H1 (cell line): ENCODE data around the gene FLRT3. TPM values are rescaled to one million over a fixed set of nuclear protein-coding genes. Genes with fewer than 3 reads are reported as not detected.

Source experiments
- CTCF ChIA-PET: fragments of 300-600 bp; sonication (Branson Sonifier 250); formaldehyde crosslinking; loops from one replicate; lab custom pipeline; 2021; ENCODE audit not compliant: partially characterized antibody; lab: Charles Lee
- POLR2A ChIA-PET: fragments of 300-600 bp; sonication (Branson Sonifier 250); formaldehyde crosslinking; loops from one replicate; lab custom pipeline; 2021; ENCODE audit warnings: inconsistent platforms; ENCODE audit not compliant: partially characterized antibody; lab: Charles Lee
- DNase-seq, 2 experiments: peaks; one replicate each; pipeline versions ENCODE4 v3.0.0 to v3.0.0-alpha.2; 2010 to 2022; ENCODE audit warnings: low spot score in 2 of 2, low read depth in 1 of 2, mixed read lengths in 1 of 2
- FAIRE-seq: peaks from 2 replicates; lab custom pipeline; 2011; peaks lifted over from hg19 to GRCh38; lab: Jason Lieb, UNC
- H2AFZ ChIP-seq: 2 replicates; pipeline ENCODE4 v1.8.1; 2012; ENCODE audit warnings: low read length, inconsistent platforms
- H2AK5ac ChIP-seq: 2 replicates; pipeline ENCODE4 v1.6.1; 2013; ENCODE audit warnings: low read depth, low read length
- H2BK120ac ChIP-seq: replicated peaks from 2 replicates; pipeline ENCODE3; 2013; ENCODE audit warnings: low read depth, low read length, inconsistent platforms
- H2BK12ac ChIP-seq: 2 replicates; pipeline ENCODE4 v1.6.1; 2013; ENCODE audit warnings: low read depth, low read length
- H2BK15ac ChIP-seq: 2 replicates; pipeline ENCODE4 v1.6.1; 2013; ENCODE audit warnings: low read length
- H2BK20ac ChIP-seq: 2 replicates; pipeline ENCODE4 v1.6.1; 2013; ENCODE audit warnings: low read length
- H2BK5ac ChIP-seq: 2 replicates; pipeline ENCODE4 v1.6.1; 2013; ENCODE audit warnings: low read depth, low read length
- H3K14ac ChIP-seq: 2 replicates; pipeline ENCODE4 v1.6.1; 2013; ENCODE audit warnings: inconsistent platforms; ENCODE audit not compliant: insufficient read length
- H3K18ac ChIP-seq: 2 replicates; pipeline ENCODE4 v1.6.1; 2013; ENCODE audit warnings: low read length; ENCODE audit errors: extremely low read depth
- H3K23ac ChIP-seq: 2 replicates; pipeline ENCODE4 v1.6.1; 2013; ENCODE audit warnings: inconsistent platforms; ENCODE audit not compliant: insufficient read length
- H3K23me2 ChIP-seq: 2 replicates; pipeline ENCODE4 v1.6.1; 2013; ENCODE audit warnings: low read depth, low read length
- H3K27ac ChIP-seq: 2 replicates; pipeline ENCODE4 v1.6.1; 2011; ENCODE audit warnings: low read depth, low read length, inconsistent platforms
- H3K27me3 ChIP-seq, 4 experiments: replicated peaks in 1 of 4; 1 replicate in 1 of 4; 2 replicates in 3 of 4; pipeline versions ENCODE4 v1.6.1 to v1.8.1; 2011 to 2013; ENCODE audit warnings: low read length in 3 of 4, mild to moderate bottlenecking in 3 of 4, inconsistent platforms in 2 of 4, mixed read lengths in 2 of 4, moderate library complexity in 1 of 4; ENCODE audit not compliant: control insufficient read depth in 3 of 4, insufficient read depth in 3 of 4; ENCODE audit errors: extremely low read depth in 1 of 4
- H3K36me3 ChIP-seq, 4 experiments: 2 replicates each; pipeline versions ENCODE4 v1.6.1 to v1.8.1; 2011 to 2013; ENCODE audit warnings: mild to moderate bottlenecking in 4 of 4, low read length in 3 of 4, moderate library complexity in 2 of 4, control low read depth in 1 of 4, inconsistent platforms in 1 of 4; ENCODE audit not compliant: insufficient read depth in 4 of 4, control insufficient read depth in 2 of 4
- H3K4ac ChIP-seq: replicated peaks from 2 replicates; pipeline ENCODE3; 2013; ENCODE audit warnings: low read length, low read depth, mixed read lengths, inconsistent platforms; ENCODE audit not compliant: insufficient read length
- H3K4me1 ChIP-seq, 4 experiments: replicated peaks in 1 of 4; 1 replicate in 1 of 4; 2 replicates in 3 of 4; pipeline versions ENCODE4 v1.6.1 to v1.8.1; 2011 to 2013; ENCODE audit warnings: low read length in 3 of 4, inconsistent platforms in 2 of 4, mixed read lengths in 1 of 4; ENCODE audit not compliant: insufficient read depth in 4 of 4, control insufficient read depth in 3 of 4
- H3K4me2 ChIP-seq, 2 experiments: 2 replicates each; pipeline versions ENCODE4 v1.6.1 to v1.8.1; 2011 to 2013; ENCODE audit warnings: low read depth in 2 of 2, low read length in 2 of 2, control low read depth in 1 of 2, inconsistent platforms in 1 of 2, mild to moderate bottlenecking in 1 of 2; ENCODE audit not compliant: insufficient read depth in 1 of 2
- H3K4me3 ChIP-seq, 4 experiments: fragments of 200-600, 300-600 bp in 1 of 4; sonication (generic), shearing (Covaris generic), sonication (Bioruptor Twin) in 1 of 4; 2 replicates each; pipeline versions ENCODE4 v1.5.1 to v1.8.1; 2011 to 2016; ENCODE audit warnings: low read length in 4 of 4, low read depth in 3 of 4, control low read depth in 2 of 4, inconsistent platforms in 2 of 4, mild to moderate bottlenecking in 2 of 4, mixed read lengths in 1 of 4, moderate library complexity in 1 of 4; ENCODE audit not compliant: insufficient read depth in 2 of 4; ENCODE audit errors: extremely low read depth in 1 of 4
- H3K56ac ChIP-seq: replicated peaks from 2 replicates; pipeline ENCODE3; 2013; ENCODE audit warnings: low read depth, mild to moderate bottlenecking, mixed read lengths, low read length, inconsistent platforms; ENCODE audit not compliant: insufficient read length
- H3K79me1 ChIP-seq: 2 replicates; pipeline ENCODE4 v1.6.1; 2013; ENCODE audit warnings: low read depth, low read length, control low read depth
- H3K79me2 ChIP-seq, 2 experiments: 2 replicates each; pipeline versions ENCODE4 v1.6.1 to v1.8.1; 2012 to 2013; ENCODE audit warnings: low read length in 2 of 2, mild to moderate bottlenecking in 2 of 2, inconsistent platforms in 1 of 2; ENCODE audit not compliant: insufficient read depth in 2 of 2, control insufficient read depth in 1 of 2
- H3K9ac ChIP-seq, 4 experiments: replicated peaks in 1 of 4; 1 replicate in 1 of 4; 2 replicates in 3 of 4; pipeline versions ENCODE4 v1.6.1 to v1.8.1; 2011 to 2013; ENCODE audit warnings: low read depth in 3 of 4, low read length in 3 of 4, control low read depth in 2 of 4, mild to moderate bottlenecking in 2 of 4, moderate library complexity in 2 of 4, inconsistent platforms in 1 of 4; ENCODE audit errors: extremely low read depth in 1 of 4
- H3K9me3 ChIP-seq, 2 experiments: 2 replicates each; pipeline versions ENCODE4 v1.6.1 to v1.8.1; 2012 to 2013; ENCODE audit warnings: mild to moderate bottlenecking in 2 of 2, moderate library complexity in 2 of 2, control low read depth in 1 of 2, inconsistent platforms in 1 of 2, low read depth in 1 of 2, low read length in 1 of 2, mixed read lengths in 1 of 2; ENCODE audit not compliant: insufficient read depth in 2 of 2
- H4K20me1 ChIP-seq, 2 experiments: replicated peaks in 1 of 2; 2 replicates each; pipeline versions ENCODE3 to v1.8.1; 2011 to 2013; ENCODE audit warnings: inconsistent platforms in 2 of 2, low read length in 2 of 2, mild to moderate bottlenecking in 1 of 2; ENCODE audit not compliant: insufficient read depth in 2 of 2, control insufficient read depth in 1 of 2
- H4K5ac ChIP-seq: 2 replicates; pipeline ENCODE4 v1.6.1; 2013; ENCODE audit warnings: low read length, low read depth, mixed read lengths, inconsistent platforms; ENCODE audit not compliant: insufficient read length
- H4K8ac ChIP-seq: 2 replicates; pipeline ENCODE4 v1.8.0; 2013; ENCODE audit warnings: mild to moderate bottlenecking, moderate library complexity, low read length, inconsistent platforms; ENCODE audit not compliant: insufficient read depth; ENCODE audit errors: extremely low read depth
- H4K91ac ChIP-seq: replicated peaks from 2 replicates; pipeline ENCODE3; 2013; ENCODE audit warnings: low read length, mixed read lengths, inconsistent platforms; ENCODE audit not compliant: insufficient read length
- EZH2 ChIP-seq: fragments of 200-600 bp; sonication (generic); IDR thresholded peaks from 2 replicates; pipeline ENCODE4 v1.7.1; 2012; ENCODE audit warnings: low read depth, mild to moderate bottlenecking, moderate library complexity, low read length, inconsistent platforms; ENCODE audit not compliant: severe bottlenecking
- KDM5A ChIP-seq: fragments of 200-600 bp; IDR thresholded peaks from 2 replicates; pipeline ENCODE4 v1.7.1; 2012; ENCODE audit warnings: mild to moderate bottlenecking, low read length, inconsistent platforms, mixed read lengths
- MAFK ChIP-seq: IDR thresholded peaks from 2 replicates; pipeline ENCODE4 v1.6.1; 2012; ENCODE audit warnings: low read depth, mild to moderate bottlenecking, improper control_type of control experiment, low read length
- TEAD4 ChIP-seq: IDR thresholded peaks from 2 replicates; pipeline ENCODE4 v1.6.1; 2012; ENCODE audit warnings: low read depth, low read length, inconsistent platforms, mixed read lengths
- WGBS, 2 experiments: shearing (Covaris generic) in 1 of 2; methylation state at CpG; one replicate each; pipeline versions ENCODE4 v1.1.6 to v1.1.7; 2013 to 2015; ENCODE audit warnings: low lambda C conversion rate in 2 of 2, mixed read lengths in 2 of 2, inconsistent platforms in 1 of 2, low coverage in 1 of 2, missing lambda C conversion rate in 1 of 2; ENCODE audit not compliant: insufficient replicate concordance in 2 of 2, insufficient coverage in 1 of 2, insufficient read length in 1 of 2; ENCODE audit errors: extremely low coverage in 1 of 2, missing lambda C conversion rate in 1 of 2; 5-methylcytosine and 5-hydroxymethylcytosine counted together
- polyA plus RNA-seq, 7 experiments: library from polyadenylated mRNA; depleted of rRNA in 3 of 7; stranded (reverse) in 5 of 7; unstranded in 2 of 7; fragments of >200 nt in 5 of 7; fragments of 200-250 nt in 2 of 7; gene quantifications; 1 replicate in 5 of 7; 2 replicates in 1 of 7; 4 replicates in 1 of 7; pipeline versions ENCODE4 v1.2.1 to v1.2.3, GENCODE V29; 2011 to 2013; ENCODE audit warnings: missing spikeins in 2 of 7, mixed read lengths in 2 of 7
- small RNA-seq: library from polyadenylated mRNA; stranded (forward); fragments of <200 nt; extraction: miRNeasy Mini kit (QIAGEN cat#:217004); gene quantifications from one replicate; pipeline ENCODE3, GENCODE V24; 2013; ENCODE audit not compliant: insufficient read depth
- total RNA-seq: library from RNA; stranded (reverse); fragmentation: NEBNext Ultra II Directional; extraction: Animal tissue kit (Norgen Biotek cat#: 25700); gene quantifications from 2 replicates; pipeline ENCODE4 v1.2.1, GENCODE V29; 2021

The FLRT3 gene
- total and polyA plus RNA-seq, 2 of the 8 experiments (the other 6 are each of a cell fraction or from before 2014, with no cell fraction given), result 0.35 to 0.41 TPM

DNA sequence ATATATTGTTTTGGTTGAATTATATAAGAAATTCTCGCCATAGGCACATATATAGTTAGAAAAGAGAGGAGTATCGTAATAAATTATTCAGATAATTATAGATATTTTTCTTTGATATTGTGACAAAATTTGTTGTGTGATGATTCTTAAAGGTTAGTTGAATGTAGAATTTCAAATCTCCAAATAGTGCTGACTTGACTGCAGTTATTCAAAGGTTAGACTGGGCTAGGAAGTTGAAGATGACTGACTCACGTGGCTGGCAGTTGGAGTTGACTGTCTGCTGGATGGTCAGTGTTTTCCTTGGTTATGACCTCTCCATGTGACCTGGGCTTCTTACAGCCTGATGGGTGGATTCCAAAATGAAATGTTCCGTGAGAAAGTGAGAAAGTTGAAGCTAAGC, 55.3 kb downstream of the FLRT3 start:
- no peak overlapping the region for H3K4me2 ChIP-seq
- H3K36me3 ChIP-seq, result no peaks in the 10 kb centered on the region
- H3K4me3 ChIP-seq, result no peak overlapping the region
- POLR2A ChIA-PET, result no interaction called here
- no peak overlapping the region for H2BK120ac ChIP-seq
- H4K91ac ChIP-seq, result no peak overlapping the region
- H3K4ac ChIP-seq, result no peak overlapping the region
- no peaks in the 10 kb centered on the region for H3K79me2 ChIP-seq
- no peaks in the 10 kb centered on the region for H3K4me1 ChIP-seq
- H4K5ac ChIP-seq, result no peak overlapping the region
- H2BK15ac ChIP-seq, result no peak overlapping the region
- H2BK5ac ChIP-seq, result no peak overlapping the region
- H3K79me1 ChIP-seq, result no peaks in the 10 kb centered on the region
- no peak for DNase-seq
- H3K18ac ChIP-seq, result no peak overlapping the region
- H3K56ac ChIP-seq, result no peak overlapping the region
- no peak overlapping the region for H3K14ac ChIP-seq
- CTCF ChIA-PET, result no interaction called here
- no peaks in the 10 kb centered on the region for H4K20me1 ChIP-seq
- no peak overlapping the region for H3K27ac ChIP-seq
- H3K9ac ChIP-seq, result no peak overlapping the region
- H2BK20ac ChIP-seq, result no peak overlapping the region
- no peak overlapping the region for H4K8ac ChIP-seq
- H3K23me2 ChIP-seq, result no peaks in the 10 kb centered on the region
- no peak overlapping the region for H2AFZ ChIP-seq
- 90% methylated on average over 4 of the region's 4 CpGs; no CpG with 5 or more reads in 1 of the 2 experiments for WGBS, 2 experiments
- no peak overlapping the region for H3K23ac ChIP-seq
- H2AK5ac ChIP-seq, result no peak overlapping the region
- H3K27me3 ChIP-seq, result no peaks in the 10 kb centered on the region
- TF ChIP-seq KDM5A, result no peak
- no peak for TF ChIP-seq EZH2
- no peak for TF ChIP-seq MAFK
- TF ChIP-seq TEAD4, result no peak
- H3K9me3 ChIP-seq, result no peaks in the 10 kb centered on the region
- no peak for FAIRE-seq
- H2BK12ac ChIP-seq, result no peak overlapping the region

Small RNA genes lying within 50 kb of the gene (small RNA-seq; reads per million reads assigned to genes)
- gene RNU6-228P, result not detected
